C4-2B (cell line): ENCODE results near the gene TEX11.
"Not testable (repeated sequence)": the region's sequence is repeated elsewhere in the genome, so short reads cannot be mapped to it uniquely, and the experiment has no call there.

Experiments
- H3K27ac ChIP-seq: fragments of 450-650 bp; 2 replicates; pipeline ENCODE4 v1.5.1; 2017
- ZFX ChIP-seq: fragments of 450-650 bp; IDR thresholded peaks from 2 replicates; pipeline ENCODE4 v1.6.1; 2017
- TF ChIP-seq, protein P1 (sequence below): fragments of 450-650 bp; conservative IDR thresholded peaks from 2 replicates; pipeline ENCODE4 v1.5.1; 2017; ENCODE audit warnings: mild to moderate bottlenecking

The TEX11 gene

DNA sequence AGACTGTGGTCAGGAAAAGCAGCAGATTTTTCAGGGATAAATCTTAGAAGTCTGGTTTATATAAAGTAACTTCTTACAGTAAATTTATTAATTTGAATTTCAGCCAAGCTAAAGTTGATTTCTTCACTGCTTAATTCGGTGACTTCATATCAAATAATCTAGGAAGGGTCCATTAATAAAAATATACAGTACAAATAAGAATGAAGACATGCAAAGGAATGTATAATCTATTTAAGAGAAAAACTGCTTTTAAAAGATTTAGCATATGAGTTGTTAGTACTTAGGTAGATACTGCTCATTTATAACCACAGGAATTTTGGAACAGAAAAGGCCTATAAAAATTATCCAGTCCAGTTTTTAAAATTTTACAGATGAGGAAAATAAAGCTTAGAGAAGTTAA, 286.8 kb downstream of the TEX11 start:
- TF ChIP-seq, protein P1, sequence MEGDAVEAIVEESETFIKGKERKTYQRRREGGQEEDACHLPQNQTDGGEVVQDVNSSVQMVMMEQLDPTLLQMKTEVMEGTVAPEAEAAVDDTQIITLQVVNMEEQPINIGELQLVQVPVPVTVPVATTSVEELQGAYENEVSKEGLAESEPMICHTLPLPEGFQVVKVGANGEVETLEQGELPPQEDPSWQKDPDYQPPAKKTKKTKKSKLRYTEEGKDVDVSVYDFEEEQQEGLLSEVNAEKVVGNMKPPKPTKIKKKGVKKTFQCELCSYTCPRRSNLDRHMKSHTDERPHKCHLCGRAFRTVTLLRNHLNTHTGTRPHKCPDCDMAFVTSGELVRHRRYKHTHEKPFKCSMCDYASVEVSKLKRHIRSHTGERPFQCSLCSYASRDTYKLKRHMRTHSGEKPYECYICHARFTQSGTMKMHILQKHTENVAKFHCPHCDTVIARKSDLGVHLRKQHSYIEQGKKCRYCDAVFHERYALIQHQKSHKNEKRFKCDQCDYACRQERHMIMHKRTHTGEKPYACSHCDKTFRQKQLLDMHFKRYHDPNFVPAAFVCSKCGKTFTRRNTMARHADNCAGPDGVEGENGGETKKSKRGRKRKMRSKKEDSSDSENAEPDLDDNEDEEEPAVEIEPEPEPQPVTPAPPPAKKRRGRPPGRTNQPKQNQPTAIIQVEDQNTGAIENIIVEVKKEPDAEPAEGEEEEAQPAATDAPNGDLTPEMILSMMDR, result no peak
- no peak for TF ChIP-seq ZFX
- no peak overlapping the region for H3K27ac ChIP-seq

DNA sequence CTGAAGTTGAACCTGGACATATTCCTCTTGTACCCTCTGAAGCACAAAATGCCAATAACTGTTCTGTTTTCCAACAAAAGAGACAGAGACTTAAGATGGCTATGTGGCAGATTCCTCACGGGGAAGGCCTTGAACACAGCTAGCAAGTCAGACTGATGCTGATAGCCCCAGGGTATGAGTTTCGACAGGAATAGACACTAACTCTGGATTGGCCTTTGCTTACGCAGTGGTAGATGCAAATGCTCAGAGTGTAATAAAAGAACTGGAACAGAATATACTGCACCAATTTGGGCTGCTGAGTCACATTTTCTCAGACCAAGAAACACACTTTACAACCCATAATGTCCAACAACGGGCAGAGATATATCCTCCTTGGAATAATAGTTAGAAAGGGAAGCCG, 290.0 kb downstream of the TEX11 start:
- TF ChIP-seq, protein P1, result no peak
- no peak for TF ChIP-seq ZFX
- no peak overlapping the region for H3K27ac ChIP-seq

DNA sequence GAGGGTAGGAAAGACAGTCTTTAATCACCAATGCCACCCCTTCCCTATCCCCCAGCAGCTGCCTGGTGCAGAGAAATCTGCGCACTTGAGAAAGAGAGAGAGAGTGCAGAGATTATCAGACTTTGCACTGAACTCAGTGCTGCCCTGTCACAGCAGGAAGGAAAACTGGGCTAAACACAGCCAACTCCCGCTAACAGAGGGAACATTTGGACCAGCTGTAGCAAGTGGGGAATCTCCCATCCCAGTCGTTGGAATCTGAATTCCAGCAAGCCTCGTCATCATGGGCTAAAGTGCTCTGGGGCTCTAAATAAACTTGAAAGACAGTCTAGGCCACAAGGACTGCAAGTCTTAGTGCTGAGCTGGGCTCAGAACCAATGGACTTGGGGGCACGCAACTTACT, 295.2 kb downstream of the TEX11 start:
- no peak overlapping the region for H3K27ac ChIP-seq
- no peak for TF ChIP-seq ZFX
- TF ChIP-seq, protein P1, result no peak

DNA sequence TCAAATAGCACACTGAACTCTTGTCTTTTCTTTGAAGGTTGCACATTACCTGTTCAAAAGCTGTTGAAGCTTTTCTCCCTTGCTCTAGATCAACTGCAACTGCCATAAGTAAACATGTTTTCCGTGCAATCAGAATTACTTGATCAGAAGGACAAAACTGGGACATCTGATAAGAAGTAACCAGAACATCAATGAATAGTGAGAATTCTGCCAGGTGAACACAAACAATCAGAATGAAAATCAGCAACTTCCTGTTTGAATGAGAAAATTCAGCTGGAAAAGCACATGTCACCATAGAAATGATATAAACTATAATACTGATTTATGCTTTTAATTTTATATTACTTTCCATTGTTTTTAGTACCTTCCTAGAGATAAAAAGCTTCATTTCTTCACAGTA, 303.2 kb downstream of the TEX11 start:
- H3K27ac ChIP-seq, result no peak overlapping the region
- TF ChIP-seq, protein P1, result no peak
- no peak for TF ChIP-seq ZFX

DNA sequence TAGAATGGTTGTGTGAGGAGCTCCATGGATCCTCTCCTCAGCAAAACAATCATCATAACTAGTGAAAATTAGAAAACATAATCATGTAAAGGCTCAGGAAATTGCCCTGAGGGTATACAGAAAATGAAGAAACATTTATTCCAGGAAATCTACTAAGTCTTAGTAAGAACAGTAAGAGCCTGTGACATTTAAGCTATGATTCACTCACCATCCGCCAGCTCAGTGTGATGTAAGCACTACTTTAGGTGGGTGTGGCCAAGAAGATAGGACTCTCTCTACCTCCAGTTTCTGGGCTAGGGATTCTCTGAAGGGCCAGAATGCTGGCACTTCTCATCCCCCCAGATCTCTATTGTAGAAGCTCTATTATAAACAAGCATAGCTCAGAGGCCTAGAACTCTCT, 316.4 kb downstream of the TEX11 start:
- no peak overlapping the region for H3K27ac ChIP-seq
- no peak for TF ChIP-seq ZFX
- TF ChIP-seq, protein P1, result no peak

DNA sequence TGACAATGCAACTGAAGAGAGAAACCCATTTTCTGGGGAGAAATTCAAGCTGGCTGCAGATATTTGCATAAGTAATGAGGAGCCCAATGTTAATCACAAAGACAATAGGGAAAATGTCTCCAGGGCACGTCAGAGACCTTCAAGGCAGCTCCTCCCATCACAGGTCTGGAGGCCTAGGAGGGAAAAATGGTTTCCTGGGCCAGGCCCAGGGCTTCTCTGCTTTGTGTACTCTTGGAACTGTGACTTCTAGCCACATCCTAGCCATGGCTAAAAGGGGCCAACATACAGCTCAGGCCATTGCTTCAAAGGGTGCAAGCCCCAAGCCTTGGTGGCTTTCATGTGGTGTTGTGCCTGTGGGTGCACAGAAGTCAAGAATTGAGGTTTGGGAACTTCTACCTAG, 321.4 kb downstream of the TEX11 start:
- not testable (repeated sequence) for H3K27ac ChIP-seq

DNA sequence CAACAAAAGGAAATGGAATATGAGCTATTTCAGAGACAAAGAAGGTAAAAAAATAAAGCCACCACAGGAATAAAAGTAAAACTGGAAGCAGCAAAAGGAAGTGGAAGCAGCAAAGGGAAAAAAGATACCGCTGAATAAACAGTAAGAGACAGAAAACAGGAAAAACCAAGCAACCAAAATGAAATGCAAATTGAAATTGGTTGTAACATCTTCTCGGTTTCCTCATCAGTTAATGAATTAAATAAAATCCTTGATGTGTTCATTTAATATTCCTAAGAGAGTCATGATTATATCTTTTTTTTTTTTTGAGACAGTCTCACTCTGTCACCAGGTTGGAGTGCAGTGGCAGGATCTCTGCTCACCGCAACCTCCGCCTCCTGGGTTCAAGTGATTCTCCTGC, 331.1 kb downstream of the TEX11 start:
- H3K27ac ChIP-seq, result no peak overlapping the region
- TF ChIP-seq, protein P1, result no peak
- no peak for TF ChIP-seq ZFX

DNA sequence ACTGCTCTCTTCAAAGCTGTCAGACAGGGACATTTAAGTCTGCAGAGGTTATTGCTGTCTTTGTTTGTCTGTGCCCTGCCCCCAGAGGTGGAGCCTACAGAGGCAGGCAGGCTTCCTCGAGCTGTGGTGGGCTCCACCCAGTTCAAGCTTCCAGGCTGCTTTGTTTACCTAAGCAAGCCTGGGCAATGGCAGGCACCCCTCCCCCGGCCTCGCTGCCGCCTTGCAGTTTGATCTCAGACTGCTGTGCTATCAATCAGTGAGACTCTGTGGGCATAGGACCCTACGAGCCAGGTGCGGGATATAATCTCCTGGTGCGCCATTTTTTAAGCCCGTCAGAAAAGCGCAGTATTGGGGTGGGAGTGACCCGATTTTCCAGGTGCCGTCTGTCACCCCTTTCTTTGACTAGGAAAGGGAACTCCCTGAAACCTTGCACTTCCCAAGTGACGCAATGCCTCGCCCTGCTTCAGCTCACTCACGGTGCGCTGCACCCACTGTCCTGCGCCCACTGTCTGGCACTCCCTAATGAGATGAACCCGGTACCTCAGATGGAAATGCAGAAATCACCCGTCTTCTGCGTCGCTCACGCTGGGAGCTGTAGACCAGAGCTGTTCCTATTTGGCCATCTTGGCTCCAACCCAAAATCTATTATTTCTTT, 338.5 kb downstream of the TEX11 start:
- not testable (repeated sequence) for H3K27ac ChIP-seq
